DMS53 (cell line): ENCODE results near the gene PACSIN1.

Source experiments
- DNase-seq: peaks from one replicate; lab custom pipeline; 2025; lab: John Stamatoyannopoulos, UW

The PACSIN1 gene, protein sequence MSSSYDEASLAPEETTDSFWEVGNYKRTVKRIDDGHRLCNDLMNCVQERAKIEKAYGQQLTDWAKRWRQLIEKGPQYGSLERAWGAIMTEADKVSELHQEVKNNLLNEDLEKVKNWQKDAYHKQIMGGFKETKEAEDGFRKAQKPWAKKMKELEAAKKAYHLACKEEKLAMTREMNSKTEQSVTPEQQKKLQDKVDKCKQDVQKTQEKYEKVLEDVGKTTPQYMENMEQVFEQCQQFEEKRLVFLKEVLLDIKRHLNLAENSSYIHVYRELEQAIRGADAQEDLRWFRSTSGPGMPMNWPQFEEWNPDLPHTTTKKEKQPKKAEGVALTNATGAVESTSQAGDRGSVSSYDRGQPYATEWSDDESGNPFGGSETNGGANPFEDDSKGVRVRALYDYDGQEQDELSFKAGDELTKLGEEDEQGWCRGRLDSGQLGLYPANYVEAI

DNA sequence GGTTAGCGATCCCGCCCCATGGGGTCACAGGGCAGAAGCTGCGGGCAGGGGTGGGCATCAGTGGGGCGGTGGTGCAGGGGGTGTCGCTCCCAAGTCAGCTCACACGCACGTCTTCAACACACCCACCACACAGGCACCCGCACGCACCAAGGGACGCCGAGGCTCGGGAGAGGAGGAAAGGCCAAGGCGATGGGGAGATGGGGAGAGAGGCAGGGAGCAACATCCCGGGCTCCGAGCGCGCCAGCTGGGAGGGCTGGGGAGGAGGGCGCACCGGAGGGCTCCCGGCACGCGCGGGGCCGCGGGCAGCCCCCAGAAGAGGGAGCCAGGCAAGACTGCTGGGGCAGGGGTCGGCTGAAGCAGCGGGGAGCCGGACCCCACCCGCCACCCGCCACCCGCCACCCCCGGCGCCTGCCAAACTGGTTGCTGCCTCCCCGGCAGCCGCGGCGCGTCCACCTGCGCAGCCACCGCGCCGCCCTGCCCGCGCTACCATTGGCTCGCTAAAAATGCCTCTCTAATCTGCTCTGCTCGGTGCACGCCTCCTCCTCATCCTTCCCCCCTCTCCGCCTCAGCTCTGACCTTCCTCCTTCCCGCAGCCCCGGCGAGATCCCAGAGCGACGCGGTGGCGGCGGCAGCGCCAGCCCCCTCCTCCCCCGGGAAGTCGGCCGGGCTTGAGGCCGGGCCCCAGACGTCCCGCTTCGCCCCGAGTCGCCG lies at the start of gene PACSIN1:
TSS of gene PACSIN1 (plus strand) at position 546 of the 711 bp plus-strand sequence. CDS start 60,230 bp downstream, outside the sequence.
- peak; percentile 73 for DNase-seq

DNA sequence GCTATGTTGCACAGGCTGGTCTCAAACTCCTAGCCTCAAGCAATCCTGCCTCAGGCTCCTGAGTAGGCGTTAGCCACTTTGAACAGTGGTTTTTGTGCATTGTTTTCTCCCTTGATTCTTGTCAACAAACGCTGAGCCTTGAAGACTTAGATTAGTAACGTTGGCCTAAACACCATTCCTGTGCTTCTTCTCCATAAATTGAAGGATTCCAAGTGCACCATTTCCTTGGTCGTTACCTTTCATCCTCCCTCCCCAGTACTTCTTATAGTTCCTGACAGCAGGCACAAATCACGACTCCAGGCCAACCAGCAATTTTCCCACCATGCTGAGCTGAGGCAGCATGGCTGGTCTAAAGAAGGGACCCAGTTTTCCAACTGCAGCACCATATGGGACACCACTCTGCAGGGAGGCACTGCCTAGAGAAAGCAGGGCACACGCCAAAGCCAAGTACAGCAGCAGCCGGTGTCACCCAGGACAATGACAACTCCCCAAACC lies 49.0 kb upstream of the PACSIN1 start:
- no peak for DNase-seq

DNA sequence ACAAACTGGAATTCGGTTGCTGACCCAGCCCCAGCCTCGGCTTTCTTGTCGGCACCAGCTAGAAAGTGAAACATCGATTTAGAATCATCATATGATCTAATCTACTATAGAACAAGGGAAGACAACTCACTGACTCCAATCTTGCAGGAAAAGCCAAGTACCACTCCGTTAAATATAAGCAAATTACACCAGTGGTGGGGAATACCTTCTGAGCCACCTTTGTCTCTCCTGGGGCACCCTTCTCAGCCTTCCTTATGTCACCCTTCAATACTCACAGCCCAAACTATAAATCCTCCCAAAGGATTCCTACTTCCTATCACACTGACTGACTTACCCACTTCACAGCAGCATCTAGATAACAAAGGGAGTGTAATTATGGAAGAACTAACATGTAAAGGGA lies 47.5 kb upstream of the PACSIN1 start:
- no peak for DNase-seq

DNA sequence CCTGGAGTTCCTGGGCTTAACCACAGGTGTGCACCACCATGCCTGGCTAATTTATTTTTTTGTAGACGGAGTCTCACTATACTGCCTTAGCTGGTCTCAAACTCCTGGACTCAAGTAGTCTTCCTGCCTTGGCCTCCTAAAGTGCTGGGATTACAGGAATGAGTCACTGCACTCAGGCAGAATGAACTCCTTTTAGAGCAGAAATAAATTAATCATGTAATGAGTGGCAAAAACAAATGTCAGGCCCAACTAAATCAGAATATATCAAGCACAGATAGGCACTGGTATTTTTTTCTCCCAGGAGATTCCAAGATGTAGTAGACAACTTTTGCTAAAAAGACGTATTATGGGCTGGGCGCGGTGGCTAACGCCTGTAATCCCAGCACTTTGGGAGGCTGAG lies 42.6 kb upstream of the PACSIN1 start:
- DNase-seq: no peak

DNA sequence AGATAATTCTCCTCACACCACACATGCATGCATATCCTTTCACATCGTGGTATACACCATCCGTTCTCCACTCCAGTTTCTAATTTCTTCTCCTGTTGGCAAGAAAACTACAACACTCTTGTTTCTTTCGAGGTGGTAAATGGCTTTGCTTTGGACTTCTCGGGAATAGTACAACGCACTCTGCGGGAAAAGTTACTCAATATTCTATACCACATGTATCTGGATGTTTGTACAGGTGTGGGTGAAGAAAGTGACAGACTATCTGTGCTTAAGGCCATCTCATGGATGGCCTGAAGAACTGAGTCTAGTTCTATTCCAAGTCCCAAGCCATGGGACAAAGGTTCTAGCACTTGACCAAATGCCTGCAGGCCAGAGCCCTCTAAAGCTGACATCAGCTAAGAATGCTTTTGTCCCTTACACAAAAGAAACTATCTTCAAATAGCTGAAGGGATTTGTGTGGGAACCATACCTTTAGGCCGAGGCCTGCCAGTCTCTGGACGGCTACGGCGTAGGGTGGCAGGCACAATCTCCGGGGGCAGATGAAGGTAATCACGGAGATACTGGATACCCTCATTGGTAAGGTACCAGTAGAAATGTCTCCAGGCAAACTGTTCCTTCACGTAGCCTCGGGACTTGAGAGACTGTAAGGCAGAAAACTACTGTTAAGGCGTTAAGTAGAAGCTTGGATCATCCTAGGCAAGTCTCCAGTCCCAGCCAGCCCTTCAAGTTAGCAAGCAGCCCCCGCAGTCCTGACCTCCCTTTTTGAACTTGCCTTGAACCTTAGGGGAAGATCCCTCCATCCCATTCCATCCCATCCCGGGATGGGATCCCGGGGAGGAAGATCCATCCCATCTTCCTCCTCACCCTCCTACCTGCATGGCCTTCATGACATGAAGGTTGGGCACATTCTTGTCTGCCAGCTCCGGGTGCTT lies 41.4 kb upstream of the PACSIN1 start:
- DNase-seq: no peak

DNA sequence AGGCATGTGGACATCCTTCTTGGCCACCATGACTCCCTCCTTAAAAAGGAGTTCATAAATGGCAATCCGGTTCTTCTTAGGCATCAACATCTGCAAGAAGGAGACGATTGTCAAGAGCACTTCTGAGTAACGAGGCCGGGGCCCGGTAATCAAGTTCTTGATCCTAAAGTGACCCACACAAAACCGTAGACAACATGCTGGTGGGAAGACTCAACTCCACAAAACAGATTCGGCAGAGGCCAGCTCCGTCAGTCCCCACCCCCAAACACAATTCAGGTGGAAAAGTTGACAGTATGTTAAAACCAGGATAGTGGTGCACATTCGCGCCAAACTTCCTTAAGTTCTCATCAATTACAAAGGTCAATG lies 40.8 kb upstream of the PACSIN1 start:
- no peak for DNase-seq

DNA sequence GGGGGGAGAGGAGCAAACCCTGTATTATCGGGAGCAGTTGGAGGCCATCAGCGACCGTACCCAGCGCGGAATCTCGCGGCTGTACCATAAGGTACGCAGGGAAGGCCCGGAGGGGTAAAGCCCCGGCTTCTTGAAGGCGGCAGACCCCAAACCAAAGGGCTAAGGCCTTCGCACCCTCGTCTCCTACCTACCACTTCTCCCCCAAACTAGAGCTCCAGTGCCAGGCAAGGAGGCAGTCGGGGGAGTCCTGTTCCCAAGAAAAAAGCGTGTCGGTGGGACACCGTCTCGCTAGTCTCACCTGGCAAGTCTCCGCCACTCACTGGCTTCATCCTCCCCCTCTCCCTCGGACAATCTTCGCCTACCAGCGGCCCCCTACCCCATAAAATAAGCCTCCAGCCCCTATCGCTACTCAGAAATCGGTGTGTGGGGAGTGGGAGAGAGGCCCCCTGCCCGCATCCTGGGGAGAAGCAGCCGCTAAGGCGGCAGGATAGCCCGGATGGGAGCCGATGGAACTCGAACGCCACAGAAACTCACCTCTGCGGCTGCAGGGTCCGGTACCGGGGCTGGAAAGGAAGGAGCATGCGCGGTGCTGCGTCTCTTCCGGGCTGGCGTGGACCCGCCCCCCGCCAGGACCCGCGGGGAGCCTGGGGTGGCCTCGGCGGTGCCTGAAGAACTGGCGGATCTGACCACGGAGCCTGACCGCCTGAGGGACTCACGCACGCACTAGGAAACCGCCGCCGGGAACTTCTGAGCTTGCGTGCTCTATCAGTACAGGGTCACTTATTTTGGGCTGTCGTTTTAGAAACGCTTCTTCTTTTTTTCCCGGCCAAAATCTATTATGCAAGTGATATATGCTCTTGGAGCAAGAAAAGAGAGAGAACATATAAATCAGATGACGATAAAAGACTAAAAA lies 40.1 kb upstream of the PACSIN1 start, which contains the start of gene RPS10:
TSS of gene RPS10 (minus strand) at position 572 of the 913 bp plus-strand sequence. CDS start 848 bp downstream, outside the sequence.
- peak; percentile 95 for DNase-seq

DNA sequence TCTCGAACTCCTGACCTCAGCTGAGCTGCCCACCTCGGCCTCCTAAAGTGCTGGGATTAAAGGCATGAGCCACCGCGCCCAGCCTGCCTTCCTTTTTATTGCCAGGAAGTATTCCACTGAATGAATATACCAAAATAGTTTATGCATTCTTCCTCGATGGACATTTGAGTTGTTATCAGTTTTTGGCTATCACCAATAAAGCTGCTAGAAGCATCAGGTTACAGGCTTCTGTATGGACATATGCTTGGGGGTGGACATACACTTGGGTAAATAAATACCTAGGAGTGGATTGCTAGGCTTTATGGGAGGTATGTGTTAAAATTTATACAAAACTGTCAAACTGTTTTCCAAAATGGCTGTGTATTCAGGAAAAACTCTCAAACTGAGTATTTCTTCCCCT lies 30.0 kb upstream of the PACSIN1 start:
- DNase-seq: no peak

DNA sequence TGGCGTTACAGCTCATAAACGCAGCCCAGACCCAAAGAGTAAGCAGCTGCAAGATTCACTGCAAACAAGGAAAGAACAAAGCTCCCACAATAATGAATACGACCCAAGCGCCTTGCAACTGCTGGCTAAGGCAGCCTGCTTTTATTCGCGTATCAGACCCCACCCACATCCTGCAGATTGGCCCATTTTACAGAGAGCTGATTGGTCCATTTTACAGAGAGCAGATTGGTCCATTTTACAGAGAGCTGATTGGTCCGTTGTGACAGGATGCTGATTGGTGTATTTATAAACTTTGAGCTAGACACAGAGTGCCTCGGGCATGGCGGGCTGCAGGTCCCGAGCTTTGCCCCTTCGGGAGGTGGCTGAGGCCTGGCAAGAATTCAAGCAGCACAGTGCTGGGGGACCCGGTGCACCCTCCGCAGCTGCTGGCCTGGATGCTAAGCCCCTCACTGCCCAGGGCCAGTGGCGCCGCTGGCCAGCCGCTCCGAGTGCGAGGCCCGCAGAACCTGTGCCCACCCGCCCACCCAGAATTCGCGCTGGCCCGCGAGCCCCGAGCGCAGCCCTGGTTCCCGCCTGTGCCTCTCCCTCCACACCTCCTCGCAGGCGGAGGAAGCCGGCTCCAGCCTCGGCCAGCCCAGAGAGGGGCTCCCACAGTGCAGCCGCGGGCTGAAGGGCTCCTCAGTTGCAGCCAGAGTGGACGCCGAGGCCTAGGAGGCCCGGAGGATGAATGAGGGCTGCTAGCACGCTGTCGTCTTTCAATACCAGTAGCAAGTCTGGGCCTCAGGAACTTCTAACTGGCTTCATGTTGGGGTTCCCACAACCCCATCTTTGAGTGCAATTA lies 28.9 kb upstream of the PACSIN1 start:
- no peak for DNase-seq

DNA sequence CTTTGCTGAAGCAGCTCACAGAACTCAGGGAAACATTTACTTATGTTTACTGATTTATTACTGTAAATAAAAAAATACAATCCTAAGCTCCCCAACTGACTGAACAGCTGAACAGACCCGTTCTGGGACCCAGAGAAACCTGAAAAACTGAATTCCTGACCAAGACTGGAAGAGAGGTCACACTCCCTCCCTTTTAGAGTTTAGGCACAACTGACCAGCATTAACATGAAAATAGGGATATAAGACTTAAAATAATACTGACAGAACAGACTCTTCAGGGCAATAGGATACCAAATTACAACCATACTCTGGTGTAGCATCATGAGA lies 28.3 kb upstream of the PACSIN1 start:
- DNase-seq: no peak

DNA sequence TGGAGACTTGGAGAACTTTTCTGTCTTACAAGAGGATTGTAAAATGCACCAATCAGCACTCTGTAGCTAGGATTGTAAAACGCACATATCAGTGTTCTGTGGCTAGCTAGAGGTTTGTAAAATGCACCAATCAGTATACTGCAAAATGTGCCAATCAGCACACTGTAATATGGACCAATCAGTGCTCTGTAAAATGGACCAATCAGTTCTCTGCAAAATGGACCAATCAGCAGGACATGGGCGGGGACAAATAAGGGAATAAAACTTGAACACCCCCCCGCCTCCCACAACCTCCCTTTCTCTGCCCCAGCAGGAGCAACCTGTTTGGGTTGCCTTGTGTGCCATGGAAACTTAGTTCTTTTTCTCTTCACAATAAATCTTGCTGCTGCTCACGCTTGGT lies 27.2 kb upstream of the PACSIN1 start:
- DNase-seq: no peak

DNA sequence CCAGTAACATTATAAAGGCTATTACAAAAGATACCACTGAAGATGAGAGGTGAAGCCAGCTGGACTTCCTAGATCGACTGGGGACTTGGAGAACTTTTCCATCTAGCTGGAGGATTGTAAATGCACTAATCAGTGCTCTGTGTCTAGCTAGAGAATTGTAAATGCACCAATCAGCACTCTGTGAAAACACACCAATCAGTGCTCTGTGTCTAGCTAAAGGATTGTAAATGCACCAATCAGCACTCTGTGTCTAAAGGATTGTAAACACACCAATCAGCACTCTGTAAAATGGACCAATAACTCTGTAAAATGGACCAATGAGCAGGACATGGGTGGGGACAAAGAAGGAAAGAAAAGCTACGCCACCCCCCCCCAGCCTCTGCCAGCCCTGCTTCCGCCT lies 26.4 kb upstream of the PACSIN1 start:
- no peak for DNase-seq

DNA sequence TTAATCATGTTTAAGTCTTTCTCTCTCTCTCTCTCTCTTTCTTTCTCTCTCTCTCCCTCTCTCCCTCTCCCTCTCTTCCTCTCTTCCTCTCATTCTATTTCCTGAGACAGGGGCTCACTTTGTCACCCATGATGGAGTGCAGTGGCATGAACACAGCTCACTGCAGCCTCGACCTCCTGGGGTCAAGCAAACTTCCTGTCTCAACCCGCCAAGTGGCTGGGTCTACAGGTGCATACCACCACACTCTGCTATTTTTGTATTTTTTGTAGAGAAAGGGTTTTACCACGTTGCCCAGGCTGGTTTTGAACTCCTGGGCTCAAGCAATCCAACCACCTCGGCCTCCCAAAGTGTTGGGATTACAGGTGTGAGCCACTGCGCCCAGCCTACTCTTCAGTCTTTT lies 24.4 kb upstream of the PACSIN1 start:
- DNase-seq: no peak

DNA sequence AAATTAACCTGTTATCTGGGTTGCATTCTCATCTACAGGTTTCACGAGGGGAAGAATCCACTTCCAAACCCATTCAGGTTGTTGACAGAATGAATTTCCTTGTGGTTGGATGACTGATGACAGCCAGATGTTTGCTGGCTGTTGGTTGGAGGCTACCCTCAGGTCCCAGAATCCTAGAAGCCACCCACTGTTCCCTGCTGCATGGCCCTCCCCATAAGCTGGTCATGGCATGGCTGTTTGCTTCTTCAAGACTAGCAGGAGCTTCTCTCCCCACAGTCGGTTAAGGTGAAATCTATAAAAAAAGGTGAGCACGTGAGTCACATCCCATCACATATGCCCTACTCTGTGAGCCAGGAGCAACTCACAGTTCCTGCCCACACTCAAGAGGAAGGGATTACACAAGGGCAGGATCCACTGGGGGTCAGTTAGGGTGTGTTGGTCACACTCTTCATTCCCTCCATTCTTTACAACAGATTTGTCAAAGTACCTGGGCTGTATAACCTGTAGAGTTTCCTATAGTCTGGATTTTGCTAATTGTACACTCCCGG lies 20.5 kb upstream of the PACSIN1 start:
- no peak for DNase-seq

DNA sequence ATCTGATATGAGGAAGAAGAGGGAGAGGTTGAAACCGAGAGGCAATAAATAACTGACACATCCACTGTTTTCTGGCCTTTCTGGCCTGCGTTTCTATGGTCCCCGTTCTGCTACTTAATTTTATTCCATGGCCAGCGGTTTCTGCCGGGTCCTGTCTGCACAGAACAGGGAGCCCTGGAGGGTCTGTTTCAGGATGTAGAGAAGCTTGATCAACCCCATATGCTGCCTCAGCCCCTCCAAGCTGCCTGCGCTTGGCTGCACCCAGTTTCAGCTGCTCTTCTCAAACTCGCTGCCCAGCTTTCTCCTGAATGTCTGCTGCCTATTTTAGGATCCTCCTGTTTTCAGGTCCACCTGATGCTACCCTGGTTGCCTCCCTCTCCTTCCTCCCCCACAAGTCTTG lies 18.5 kb upstream of the PACSIN1 start:
- no peak for DNase-seq

DNA sequence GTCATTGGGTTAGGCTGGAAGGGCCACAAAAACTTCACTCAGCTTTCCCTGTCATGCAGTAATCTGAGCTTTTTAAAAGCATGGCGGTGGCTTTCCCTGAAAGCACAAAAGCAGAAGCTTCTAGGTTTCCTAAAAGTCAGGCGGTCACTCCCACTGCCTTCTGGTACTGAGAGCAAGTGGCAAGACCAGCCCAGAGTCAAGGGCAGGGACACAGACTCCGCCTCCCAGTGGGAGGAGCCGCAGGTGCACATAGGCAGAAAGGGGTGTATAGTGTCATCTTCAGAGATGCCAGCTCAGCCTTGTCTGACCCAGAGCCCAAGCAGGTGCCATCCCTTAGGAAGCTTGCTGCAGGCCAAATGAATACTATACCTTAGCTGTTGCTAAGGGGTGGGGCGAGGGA lies 18.0 kb upstream of the PACSIN1 start:
- peak; percentile 54 for DNase-seq

DNA sequence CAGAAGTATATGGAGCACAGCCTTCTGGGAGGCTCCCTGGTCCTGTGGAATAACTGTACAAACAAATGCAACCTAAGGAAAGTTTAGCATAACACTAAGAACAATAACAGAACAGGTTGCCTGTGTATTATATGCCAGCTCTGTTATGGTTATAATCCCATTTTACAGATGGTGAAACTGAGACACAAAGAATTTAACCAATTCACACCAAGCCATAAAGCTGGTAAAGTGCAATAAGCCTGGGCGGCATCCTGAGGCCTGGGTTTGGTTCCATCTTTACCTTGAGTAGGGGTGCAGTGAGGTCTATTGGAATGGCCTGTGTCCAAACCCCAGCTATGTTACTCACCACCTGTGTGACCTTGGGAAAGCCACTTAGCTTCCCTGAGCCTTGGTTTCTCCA lies 14.7 kb upstream of the PACSIN1 start:
- DNase-seq: no peak

DNA sequence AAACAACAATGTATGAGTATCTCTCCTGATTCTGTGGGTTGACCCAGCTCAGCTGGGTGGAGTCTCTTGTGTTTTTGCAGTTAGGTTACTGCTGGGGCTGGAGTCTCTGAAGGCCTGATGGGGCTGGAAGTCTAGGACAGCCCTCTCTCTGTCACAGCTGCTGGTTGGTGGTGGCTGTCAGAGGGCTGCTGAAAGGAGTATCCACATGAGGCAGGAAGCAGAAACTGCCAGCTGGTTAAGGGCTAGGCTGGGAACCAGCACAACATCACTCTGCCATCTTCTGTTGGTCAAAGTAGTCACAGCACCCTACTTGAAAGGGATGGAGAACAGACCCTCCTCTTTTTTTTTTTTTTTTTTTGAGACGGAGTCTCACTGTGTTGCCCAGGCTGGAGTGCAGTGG lies 10.0 kb upstream of the PACSIN1 start:
- peak; percentile 16 for DNase-seq

DNA sequence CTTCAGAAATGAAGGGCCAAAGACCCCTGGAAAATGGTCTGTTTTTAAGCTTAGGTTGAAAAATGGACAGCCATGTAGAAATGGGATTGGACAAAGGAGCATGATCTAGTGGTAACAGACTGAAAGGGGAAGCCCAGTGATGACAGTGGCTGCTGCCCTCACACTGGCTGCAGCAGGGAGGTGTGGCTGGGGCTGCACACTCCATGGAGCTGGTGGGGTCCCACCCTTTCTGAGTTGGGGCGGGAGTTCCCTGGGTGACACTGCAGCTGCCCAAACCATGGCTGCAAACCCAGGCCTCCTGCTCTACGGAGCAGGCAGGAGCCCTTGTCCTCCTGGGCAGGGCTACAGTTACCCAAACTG lies 8.5 kb upstream of the PACSIN1 start:
- no peak for DNase-seq
